Activated CD4-positive, alpha-beta T cell treated with anti-CD3 and anti-CD28 coated beads, Interleukin-2, amount 50 U/mL, for 4 hours (primary cell): ENCODE results near the gene CCDC187.

Source experiments
- DNase-seq, 2 experiments: peaks; one replicate each; pipeline ENCODE4 v3.0.0-alpha.2; 2020

The CCDC187 gene

DNA sequence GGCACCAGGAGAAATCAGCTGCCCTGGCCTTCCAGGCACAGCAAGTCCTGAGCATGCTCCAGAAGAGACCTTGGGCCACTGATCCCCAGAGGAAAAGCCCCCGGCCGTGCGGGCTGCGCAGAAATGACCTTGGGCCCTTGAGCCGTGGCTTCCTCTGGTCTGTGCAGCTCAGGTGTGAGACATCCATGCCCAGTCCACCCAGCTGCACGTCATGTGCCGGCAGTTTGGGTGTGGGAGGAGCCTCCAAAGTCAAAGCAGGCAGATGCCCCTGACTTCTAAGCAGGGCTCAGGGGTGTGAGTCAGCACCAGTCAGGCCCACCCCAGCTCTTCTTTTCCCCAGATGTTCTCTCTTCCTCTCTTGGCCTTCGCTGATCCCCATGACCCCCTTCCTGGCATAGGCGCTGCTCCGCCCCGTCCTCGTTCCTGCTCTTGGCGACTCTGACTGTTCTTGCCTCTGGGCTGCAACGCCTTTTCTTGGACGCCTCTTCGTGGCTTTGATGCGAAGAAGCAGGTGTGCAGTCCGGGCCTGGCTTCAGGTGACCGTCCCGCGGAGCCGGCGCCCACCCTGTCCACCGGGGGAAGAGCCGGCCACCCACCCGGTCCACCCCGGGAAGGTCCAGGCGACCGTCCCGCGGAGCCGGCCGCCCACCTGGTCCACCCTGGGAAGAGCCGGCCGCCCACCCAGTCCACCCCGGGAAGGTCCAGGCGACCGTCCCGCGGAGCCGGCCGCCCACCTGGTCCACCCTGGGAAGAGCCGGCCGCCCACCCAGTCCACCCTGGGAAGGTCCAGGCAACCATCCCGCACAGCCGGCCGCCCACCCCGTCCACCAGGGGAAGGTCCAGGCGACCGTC, 52.4 kb downstream of the CCDC187 start:
- no peak for DNase-seq

DNA sequence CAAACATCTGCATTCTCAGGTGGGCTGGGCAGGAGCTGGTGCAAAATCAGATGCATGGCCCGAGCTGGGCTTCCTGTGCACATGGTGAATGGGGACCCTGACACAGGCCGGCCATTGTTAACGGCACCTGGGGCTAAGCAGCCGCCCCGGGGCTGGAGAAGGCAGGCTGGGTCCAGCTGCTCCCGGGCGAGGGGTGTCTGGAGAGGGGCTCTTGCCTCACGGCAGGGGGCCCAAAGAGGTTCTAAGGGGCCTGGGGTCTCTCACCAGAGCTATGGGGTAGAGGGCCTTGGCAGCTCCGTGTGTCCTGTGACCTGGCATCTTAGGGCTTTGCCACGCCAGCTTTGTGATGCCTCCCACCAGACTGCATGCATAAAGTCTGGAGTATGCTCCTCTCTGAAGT, 53.2 kb downstream of the CCDC187 start:
- no peak for DNase-seq

GRCh38 chr9:136249877-136250559, 53.9 kb downstream of the CCDC187 start:
- no peak for DNase-seq

GRCh38 chr9:136248951-136249876, 54.7 kb downstream of the CCDC187 start:
- DNase-seq, result no peak

GRCh38 chr9:136247947-136248637, 55.8 kb downstream of the CCDC187 start:
- DNase-seq, result no peak

- no peak for DNase-seq
Observed at GRCh38 chr9:136247551-136247916, 56.4 kb downstream of the CCDC187 start.

DNA sequence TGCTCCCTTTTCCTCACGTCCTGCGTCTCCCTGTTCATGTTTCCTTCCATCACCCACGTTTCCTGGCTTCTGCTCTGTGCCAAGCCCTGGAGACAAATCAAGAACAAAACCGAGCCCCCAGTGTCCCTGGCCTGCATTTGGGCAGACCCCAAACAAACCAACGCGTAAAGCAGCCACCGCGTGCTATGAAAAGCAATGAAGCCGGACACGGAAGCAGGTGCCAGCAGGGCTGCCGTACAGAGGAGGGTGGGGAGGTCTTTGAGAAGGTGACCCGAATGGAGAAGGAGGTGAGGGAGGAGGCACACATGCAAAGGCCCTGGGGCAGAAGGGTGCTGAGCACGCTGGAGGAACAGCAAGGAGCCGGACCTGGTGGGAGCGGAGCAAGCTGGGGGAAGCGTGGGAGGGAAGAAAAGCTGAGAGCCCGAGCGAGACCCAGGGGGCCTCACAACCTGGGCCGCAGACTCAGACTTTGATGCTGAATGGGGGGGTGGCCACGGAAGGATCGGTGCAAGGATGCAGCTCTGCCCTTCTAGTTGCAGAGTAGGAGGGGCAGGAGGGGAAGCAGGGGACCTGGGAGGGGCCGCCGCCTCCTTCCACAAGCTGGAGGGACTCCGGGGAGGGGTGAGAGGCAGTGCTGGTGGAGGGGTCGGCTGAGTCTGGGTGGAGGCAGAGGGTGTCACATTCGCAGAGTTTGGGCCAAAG, 56.9 kb downstream of the CCDC187 start:
- DNase-seq, result no peak

DNA sequence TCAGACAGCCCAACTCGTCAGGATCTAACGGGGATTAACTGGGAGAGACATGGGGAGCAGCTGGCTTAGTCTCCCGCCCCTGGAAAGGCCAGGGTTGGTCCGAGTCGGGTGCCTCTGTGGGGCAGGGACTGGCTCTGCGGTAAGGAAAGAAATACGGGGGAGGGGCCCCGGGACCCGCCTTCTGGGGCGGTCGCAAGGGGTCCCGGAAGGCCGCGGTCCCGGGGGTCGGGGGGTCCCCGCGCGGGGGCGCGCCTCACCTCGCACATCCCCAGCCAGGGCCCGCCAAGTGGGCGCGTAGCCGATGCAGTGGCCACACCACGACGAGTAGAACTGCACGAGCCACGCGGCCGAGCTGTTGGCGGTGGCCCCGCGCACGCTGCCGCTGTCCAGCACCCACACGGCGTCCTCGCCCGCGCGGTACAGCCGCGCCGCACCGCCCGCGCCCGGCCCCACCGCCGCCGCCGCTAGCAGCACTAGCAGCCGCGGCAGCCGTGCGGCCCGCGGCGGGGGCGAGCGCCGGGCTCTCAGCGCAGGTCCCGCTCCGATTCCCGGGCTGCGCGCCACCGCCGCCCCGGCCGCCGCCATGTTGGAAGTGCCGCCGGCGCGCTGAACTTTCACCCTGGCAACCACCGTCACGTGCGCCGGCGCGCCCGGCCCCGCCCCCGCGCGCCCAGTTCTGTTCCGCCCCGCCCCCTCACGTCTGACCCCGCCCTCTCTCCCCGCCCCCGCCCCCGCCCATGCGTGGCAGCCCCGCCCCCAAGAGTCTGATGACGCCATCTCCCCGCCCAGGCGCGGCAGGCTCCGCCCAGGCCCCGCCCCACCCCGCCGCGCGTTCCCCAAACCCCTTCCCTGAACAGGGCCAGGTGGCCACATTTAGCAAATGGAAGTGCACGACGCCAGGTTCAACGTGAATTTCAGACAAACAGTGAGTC, 58.4 kb downstream of the CCDC187 start, which contains the start of gene QSOX2:
Gene QSOX2 (minus strand): TSS at position 594 of the 932 bp plus-strand sequence. CDS start 9 bp downstream, at position 585.
- DNase-seq, result peak; percentile 79

- no peak for DNase-seq
Observed at GRCh38 chr9:136244969-136245218, 59.0 kb downstream of the CCDC187 start.

- DNase-seq, result peak; percentile 60 to 72
Observed at GRCh38 chr9:136244122-136244968, 59.5 kb downstream of the CCDC187 start.

DNA sequence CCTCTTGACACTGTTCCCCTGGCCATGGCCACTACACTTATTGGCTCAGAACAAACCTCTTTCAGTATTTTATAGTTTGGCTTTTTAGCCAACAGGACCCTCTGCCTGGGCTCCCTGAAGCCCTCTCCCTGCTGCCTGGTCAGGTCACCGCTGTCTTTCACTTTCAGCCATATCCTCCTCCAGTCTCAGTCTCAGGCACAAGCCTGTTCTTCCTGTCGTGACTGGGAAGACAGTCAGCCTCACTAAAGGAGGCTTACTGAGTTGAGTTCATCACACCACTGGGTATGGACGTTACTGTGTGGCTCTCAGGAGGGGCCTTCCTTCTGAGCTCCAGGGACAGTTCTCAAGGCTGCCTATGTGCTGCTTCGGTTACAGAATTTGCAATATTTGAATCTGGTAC, 60.3 kb downstream of the CCDC187 start:
- no peak for DNase-seq

DNA sequence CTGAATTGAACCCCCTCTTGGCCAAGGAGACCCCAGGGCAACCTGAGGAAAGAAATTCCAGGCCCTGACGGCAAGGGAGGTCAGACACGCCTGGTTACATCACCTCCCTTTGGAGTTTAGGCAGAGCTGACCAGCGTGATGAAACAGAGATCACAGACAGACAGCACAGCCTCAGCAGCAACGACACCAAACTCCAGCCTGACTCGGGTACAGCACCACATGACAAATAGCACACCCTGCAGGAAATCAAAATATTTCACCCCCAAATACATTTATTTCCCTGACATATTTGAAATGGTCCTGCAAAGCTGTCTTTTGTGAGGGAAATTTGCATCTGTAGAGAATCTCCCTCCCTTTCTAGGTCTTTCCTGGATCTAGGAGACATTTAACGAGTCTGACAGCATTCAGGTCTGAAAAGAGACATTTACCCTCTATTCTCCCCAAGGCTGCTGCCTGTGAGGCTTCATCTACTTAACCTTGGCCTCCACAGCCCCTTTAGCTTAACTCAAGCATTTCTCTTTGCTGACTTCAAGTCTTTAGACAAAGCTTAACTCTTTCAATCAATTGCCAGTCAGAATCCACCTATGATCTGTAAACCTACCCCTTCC, 60.9 kb downstream of the CCDC187 start:
- no peak for DNase-seq

DNA sequence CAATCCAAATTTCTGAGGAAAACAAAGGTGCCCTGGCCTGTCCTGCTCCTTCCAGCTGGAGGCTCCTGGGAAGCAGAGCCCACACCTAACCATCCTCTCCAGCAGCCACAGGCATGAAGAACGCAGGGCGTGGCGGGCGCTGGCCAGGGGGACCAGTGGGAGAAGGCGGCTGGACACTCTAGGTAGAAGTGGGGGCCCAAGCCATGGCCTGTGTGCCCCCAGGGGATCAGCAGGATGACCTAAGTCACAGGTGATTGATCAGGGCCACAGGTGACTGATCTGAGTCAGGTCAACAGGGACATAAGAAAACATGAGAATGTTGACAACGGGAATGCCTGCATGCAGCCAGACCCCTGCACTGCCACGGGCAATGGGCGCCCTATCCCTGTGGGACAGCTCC, 61.6 kb downstream of the CCDC187 start:
- no peak for DNase-seq

- DNase-seq, result no peak
Observed at GRCh38 chr9:136241542-136241941, 62.4 kb downstream of the CCDC187 start.

- no peak for DNase-seq
Observed at GRCh38 chr9:136240941-136241340, 63.0 kb downstream of the CCDC187 start.

DNA sequence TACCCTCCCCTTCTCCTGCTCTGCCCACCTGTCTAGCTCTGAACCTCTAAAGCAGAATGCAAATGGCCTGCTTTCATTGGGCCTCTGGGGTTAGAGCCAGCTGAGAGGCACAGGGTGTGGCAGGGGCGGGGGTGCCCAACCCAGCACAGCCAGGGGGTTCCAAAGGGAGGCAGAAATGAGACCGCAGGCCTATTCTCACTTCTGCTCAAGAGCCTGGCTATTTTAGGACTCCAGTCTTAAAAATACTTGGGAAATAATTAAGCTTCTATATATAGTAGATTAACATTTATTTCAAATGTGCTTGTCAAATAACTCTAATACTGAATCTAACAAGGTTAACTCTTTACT, 63.9 kb downstream of the CCDC187 start:
- no peak for DNase-seq

GRCh38 chr9:136239135-136239982, 64.5 kb downstream of the CCDC187 start:
- DNase-seq, result no peak

DNA sequence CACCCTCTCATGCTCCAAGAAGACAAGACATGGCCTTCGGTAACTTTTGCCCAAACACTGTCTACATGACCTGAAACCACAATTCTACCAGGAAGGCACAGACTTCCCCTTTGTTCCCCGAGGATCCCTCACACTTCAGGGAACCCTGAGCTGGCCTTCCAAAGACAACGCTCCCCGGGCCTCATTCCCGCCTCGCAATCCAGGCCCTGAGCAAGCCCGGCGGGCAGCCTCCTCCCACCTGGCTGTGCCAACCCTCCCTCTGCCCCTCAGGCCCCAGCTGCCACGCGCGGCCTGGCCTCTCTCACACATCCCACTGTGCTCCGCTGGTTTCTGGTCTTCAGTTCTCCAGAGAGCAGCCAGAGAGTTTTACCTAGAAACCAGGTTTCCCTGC, 65.6 kb downstream of the CCDC187 start:
- no peak for DNase-seq
